Fibroblast of mammary gland (primary cell): Measurements from ENCODE around the gene RASL10B.

Experiments
- DNase-seq: peaks from one replicate; pipeline ENCODE4 v3.0.0-alpha.2; 2010; ENCODE audit warnings: low read depth
- H3K4me3 ChIP-seq: 2 replicates; pipeline ENCODE4 v1.5.1; 2011; ENCODE audit warnings: low read depth, mild to moderate bottlenecking, low read length, moderate library complexity; ENCODE audit not compliant: control insufficient read depth
- TF ChIP-seq, protein P1 (sequence below): conservative IDR thresholded peaks from 2 replicates; pipeline ENCODE4 v1.5.1; 2011; ENCODE audit warnings: low read depth, low read length, inconsistent platforms; ENCODE audit not compliant: control insufficient read depth, insufficient read depth

Gene RASL10B

DNA sequence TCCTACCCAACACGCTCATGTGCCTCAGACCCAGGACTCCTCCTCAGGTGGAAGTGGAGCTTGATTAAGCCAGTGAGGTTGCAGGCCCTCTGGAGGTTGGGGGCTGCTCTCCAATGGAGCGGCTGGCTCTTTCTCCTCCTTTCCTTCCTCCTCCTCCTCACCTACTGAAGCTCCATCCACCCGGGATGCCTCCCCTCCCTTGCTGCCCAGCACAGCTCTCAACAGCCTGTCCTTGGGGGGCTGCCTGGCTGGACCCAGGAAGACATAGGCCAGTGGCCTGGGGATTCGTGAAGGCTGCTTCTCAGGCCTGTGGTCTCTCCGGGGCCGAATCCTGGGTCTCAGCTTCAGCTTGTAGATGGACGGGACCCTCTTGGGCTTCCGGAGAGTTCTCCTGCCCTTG lies 13.4 kb downstream of the RASL10B start:
- TF ChIP-seq, protein P1, sequence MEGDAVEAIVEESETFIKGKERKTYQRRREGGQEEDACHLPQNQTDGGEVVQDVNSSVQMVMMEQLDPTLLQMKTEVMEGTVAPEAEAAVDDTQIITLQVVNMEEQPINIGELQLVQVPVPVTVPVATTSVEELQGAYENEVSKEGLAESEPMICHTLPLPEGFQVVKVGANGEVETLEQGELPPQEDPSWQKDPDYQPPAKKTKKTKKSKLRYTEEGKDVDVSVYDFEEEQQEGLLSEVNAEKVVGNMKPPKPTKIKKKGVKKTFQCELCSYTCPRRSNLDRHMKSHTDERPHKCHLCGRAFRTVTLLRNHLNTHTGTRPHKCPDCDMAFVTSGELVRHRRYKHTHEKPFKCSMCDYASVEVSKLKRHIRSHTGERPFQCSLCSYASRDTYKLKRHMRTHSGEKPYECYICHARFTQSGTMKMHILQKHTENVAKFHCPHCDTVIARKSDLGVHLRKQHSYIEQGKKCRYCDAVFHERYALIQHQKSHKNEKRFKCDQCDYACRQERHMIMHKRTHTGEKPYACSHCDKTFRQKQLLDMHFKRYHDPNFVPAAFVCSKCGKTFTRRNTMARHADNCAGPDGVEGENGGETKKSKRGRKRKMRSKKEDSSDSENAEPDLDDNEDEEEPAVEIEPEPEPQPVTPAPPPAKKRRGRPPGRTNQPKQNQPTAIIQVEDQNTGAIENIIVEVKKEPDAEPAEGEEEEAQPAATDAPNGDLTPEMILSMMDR, result no peak
- DNase-seq, result no peak
- no peak overlapping the region for H3K4me3 ChIP-seq

GRCh38 chr17:35745246-35745645 lies 13.8 kb downstream of the RASL10B start:
- no peak overlapping the region for H3K4me3 ChIP-seq
- DNase-seq, result no peak
- TF ChIP-seq, protein P1, result no peak

DNA sequence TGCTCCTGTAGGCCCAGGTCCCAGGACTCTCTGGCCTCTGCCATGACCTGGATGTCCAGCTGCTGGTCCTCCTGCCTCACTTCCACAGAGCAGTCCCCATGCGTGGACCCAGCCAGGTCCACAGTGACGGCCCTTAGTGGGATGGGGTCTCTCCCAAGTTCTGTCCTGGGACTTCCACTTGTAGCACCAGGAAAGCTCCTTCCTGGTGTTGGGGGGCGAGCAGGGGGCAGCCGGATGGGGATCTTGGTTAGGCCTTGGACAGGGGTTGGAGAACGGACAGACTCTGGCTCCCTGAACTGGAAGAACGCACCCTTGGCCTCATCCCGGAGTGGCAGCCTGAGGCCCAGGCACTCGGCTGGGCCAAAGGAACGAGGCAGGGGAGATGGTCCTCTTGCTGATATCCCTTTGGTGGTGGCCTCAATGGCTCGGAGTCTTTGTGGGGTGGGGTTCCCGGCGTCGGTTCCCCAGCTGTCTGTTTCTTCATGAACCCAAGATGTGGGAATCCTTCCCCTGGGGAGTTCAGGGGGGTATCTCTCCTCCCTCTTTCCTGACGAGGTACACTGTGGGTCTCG lies 14.4 kb downstream of the RASL10B start:
- TF ChIP-seq, protein P1, result no peak
- no peak overlapping the region for H3K4me3 ChIP-seq
- no peak for DNase-seq

GRCh38 chr17:35747540-35748017 lies 16.1 kb downstream of the RASL10B start:
- TF ChIP-seq, protein P1, result peak; percentile 80
- DNase-seq, result peak; percentile 80
- no peak overlapping the region for H3K4me3 ChIP-seq

- DNase-seq, result no peak
- no peak overlapping the region for H3K4me3 ChIP-seq
Measured at GRCh38 chr17:35748341-35748841, 17.0 kb downstream of the RASL10B start.

DNA sequence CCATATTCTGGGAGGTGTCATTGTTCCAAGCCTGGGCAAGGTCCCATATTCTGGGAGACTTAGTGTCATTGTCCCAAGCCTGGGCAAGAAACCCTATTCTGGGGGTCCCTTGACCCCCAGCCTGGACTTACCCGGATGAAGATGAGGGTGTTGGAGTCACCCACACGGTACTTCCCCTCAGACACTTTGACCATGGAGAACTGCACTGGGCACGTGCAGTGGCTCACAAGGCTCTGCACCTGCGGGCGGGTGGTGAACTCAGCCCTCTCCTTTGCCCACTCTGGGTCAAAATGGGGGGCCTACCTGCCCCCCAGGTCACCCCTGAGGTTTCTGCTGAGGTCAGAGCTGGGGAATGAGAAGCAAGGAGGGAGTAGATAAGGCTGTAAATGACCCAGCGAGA lies 17.5 kb downstream of the RASL10B start:
- H3K4me3 ChIP-seq, result no peak overlapping the region
- TF ChIP-seq, protein P1, result no peak
- no peak for DNase-seq

More at GRCh38 chr17:35748341-35748841, 17.0 kb downstream of the RASL10B start:
- TF ChIP-seq, protein P1, result no peak
